Smooth muscle cell (in vitro differentiated cells): ENCODE measurements around the gene PRIMA1. TPM values are rescaled to one million over a fixed set of nuclear protein-coding genes. Genes with fewer than 3 reads are reported as not detected.

Source experiments
- polyA plus RNA-seq: library from polyadenylated mRNA; unstranded; fragments of >200 nt; fragmentation: Nextera tagmentation; extraction: Ambion mirVana; gene quantifications from 2 replicates; pipeline ENCODE4 v1.2.1, GENCODE V29; 2016
- total RNA-seq: library from RNA; depleted of rRNA; stranded (reverse); fragments of >200 nt; gene quantifications from 2 replicates; pipeline ENCODE4 v1.2.3, GENCODE V29; 2014

Gene PRIMA1
- total and polyA plus RNA-seq, 2 experiments from 2014 or later = not detected

Other genes with a start within 250 kb of the PRIMA1 start
- gene FAM181A, start 138.9 kb upstream of the PRIMA1 start, total RNA-seq = not detected in 2 replicates
- gene FAM181A, start 138.9 kb upstream of the PRIMA1 start, polyA plus RNA-seq = not detected in 2 replicates
- 0.99 and 6.5 TPM in 2 replicates for gene ASB2, start 188.1 kb upstream of the PRIMA1 start, total RNA-seq
- gene ASB2, start 188.1 kb upstream of the PRIMA1 start, polyA plus RNA-seq = 0.30 TPM in 1 of 2 replicates, not detected in the other
- gene CCDC197, start 208.8 kb upstream of the PRIMA1 start, total RNA-seq = not detected in 2 replicates
- not detected in 2 replicates for gene CCDC197, start 208.8 kb upstream of the PRIMA1 start, polyA plus RNA-seq
- 2.4 and 5.1 TPM in 2 replicates for gene OTUB2, start 237.9 kb upstream of the PRIMA1 start, total RNA-seq
- 1.7 and 4.0 TPM in 2 replicates for gene OTUB2, start 237.9 kb upstream of the PRIMA1 start, polyA plus RNA-seq